Right ventricle myocardium inferior (tissue), 1 donor: ENCODE results near the gene BMPER. TPM values are rescaled to one million over a fixed set of nuclear protein-coding genes. Genes with fewer than 3 reads are reported as not detected.

Source experiments
- ATAC-seq: fragments of 200-7000 bp; cut with Tn5 transposase; one replicate; pipeline ENCODE4 v1.9.1; 2020; ENCODE audit warnings: mild to moderate bottlenecking, moderate library complexity
- DNase-seq: peaks from one replicate; pipeline ENCODE4 v3.0.0; 2021; ENCODE audit errors: missing footprints
- intact Hi-C: fragments of 100-400 bp; cut with DNase I; formaldehyde crosslinking; loops from one replicate; pipeline ENCODE4 v1.11.0; 2022
- total RNA-seq: library from RNA; stranded (reverse); fragmentation: NEBNext Ultra II Directional; extraction: Animal tissue kit (Norgen Biotek cat#: 25700); gene quantifications from one replicate; pipeline ENCODE4 v1.2.1, GENCODE V29; 2021
- donor health status: DM: no; HTN: yes; CAD: no; lungs with severe emphysema.

Gene BMPER
- total RNA-seq, 1 donor from 2014 or later, result 2.5 TPM

- no peak for DNase-seq
- intact Hi-C loops, result no loop called here
- no peak for ATAC-seq
These were observed 12.3 kb downstream of the BMPER start for GRCh38 chr7:33917661-33918060.

GRCh38 chr7:33918438-33919143, 13.3 kb downstream of the BMPER start:
- ATAC-seq (no peak), DNase-seq (no peak)
- intact Hi-C loops, result no loop called here

DNA sequence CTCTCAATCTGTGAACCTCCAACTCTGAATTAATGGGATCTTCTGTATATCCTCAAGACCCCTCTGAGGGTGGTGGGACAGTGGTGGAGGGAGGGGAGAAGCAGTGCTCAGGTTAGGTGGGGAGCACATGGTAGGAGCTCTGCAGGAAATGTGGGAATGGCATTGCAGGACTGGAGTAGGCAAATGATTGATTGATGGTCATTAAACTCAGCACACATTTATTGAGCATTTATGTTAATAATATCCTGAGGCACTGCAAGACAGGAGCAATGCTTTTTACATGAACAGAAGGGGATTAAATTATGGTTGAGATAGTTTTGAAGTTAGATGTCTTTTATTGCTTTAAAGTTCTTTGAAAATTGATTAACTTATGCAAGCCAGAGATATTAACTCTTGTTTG, 14.1 kb downstream of the BMPER start:
- DNase-seq, result no peak
- intact Hi-C loops, result no loop called here
- ATAC-seq, result no peak

- intact Hi-C loops, result no loop called here
- ATAC-seq, result peak; percentile 74
- no peak for DNase-seq
These were observed 16.0 kb downstream of the BMPER start for GRCh38 chr7:33921216-33921938.

- DNase-seq (no peak), ATAC-seq (peak; percentile 89)
- intact Hi-C loops, result no loop called here
These were observed 17.5 kb downstream of the BMPER start for GRCh38 chr7:33922820-33923219.

- ATAC-seq (no peak), DNase-seq (no peak)
- intact Hi-C loops, result no loop called here
These were observed 18.3 kb downstream of the BMPER start for GRCh38 chr7:33923440-33924229.

DNA sequence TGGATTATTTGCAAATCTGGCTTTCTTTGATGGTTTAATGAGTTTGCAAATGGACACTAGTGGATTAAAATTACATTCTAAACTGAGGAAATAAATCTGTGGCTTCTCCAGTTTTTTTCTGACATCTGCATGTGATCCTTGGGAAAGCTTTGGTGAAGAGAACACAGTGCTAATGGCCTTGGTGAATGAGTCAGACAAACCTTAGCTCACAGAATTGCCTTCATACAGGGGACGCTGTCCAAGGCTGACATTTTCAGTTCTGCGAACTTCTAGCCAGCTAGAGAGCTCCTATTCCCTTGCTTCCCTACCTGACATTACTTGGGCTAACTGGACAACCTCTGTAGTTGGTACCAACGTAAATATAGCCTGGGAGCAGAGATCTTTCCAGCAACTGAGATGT, 21.2 kb downstream of the BMPER start:
- no peak for DNase-seq
- ATAC-seq, result no peak
- intact Hi-C loops, result no loop called here

- intact Hi-C loops, result no loop called here
- peak; percentile 65 for ATAC-seq
These were observed 23.6 kb downstream of the BMPER start for GRCh38 chr7:33928986-33929385.

GRCh38 chr7:33932221-33932620, 26.9 kb downstream of the BMPER start:
- intact Hi-C loops, result loop anchor here (5.0 kb wide), 2 partner anchors 690 to 745 kb away; no protein-coding TSS in a partner anchor
- ATAC-seq (no peak), DNase-seq (no peak)

More at GRCh38 chr7:33928986-33929385, 23.6 kb downstream of the BMPER start:
- no peak for DNase-seq

GRCh38 chr7:33932832-33933468, 27.6 kb downstream of the BMPER start:
- ATAC-seq, result peak; percentile 90
- intact Hi-C loops, result loop anchor here (1.0 to 5.0 kb wide), 3 partner anchors 176 to 746 kb away; no protein-coding TSS in a partner anchor
- DNase-seq, result peak; percentile 88

GRCh38 chr7:33933611-33934281, 28.4 kb downstream of the BMPER start:
- DNase-seq, result no peak
- ATAC-seq, result no peak
- intact Hi-C loops, result loop anchor here (1.0 to 5.0 kb wide), 3 partner anchors 176 to 746 kb away; no protein-coding TSS in a partner anchor

- DNase-seq (no peak), ATAC-seq (no peak)
- intact Hi-C loops, result loop anchor here (5.0 kb wide), 2 partner anchors 692 to 747 kb away; no protein-coding TSS in a partner anchor
These were observed 29.1 kb downstream of the BMPER start for GRCh38 chr7:33934391-33934790.

DNA sequence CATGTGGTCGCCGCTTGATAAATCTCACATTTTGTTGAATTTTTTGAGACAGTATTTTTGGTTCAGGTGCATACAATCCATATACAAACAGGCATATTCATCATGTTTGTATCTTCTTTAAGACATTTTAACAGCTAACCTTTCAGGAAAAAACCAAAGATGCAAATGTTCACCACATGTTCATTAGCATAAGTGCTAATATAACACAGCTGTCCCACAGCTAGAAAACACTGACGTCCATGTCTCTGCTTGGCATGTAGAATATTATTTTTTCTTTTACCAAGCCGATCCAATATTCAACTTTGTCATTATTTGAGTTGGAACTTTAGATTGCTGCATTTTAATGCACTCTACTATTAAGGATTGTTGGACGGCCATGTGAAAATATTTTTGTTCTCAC, 31.2 kb downstream of the BMPER start:
- intact Hi-C loops, result no loop called here
- DNase-seq (no peak), ATAC-seq (no peak)

DNA sequence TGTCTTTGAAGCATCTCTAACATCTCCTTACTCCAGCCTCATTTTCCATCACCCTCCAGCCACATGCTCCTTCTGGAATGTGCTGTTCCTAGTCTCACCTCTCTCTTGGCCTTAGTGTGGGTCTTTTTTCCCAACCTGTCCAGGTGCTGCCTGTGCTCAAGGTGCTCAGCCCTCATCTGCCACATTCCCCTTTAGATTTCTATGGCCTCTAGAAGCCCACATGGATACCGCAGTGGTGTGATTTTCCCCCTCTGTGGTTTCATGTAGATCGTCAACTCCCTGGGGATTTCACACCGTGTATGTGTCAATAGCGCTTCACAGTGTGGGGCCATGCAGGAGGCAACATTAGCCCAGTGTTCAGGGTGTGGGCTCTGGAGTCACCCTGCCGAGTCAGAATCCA, 32.5 kb downstream of the BMPER start:
- ATAC-seq, result no peak
- intact Hi-C loops, result no loop called here
- DNase-seq, result no peak

DNA sequence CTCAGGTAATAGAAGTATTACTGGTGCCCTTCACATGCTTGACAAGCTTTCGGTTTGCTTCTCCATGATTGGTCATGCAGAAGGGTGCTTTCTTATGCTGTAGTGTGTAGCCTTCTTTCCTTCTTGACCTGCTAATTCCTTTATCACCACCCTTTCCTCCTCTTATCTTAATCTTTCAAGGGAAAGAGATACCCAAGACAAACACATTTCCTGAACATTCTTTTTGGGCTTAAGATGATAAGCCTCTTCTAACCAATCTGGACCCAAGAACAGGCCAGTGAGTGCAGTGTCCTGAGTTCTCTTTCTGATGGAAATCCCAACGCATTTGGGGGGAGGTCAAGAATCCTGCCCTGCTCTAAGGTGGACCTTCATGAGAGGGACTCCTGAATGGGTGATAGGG, 33.8 kb downstream of the BMPER start:
- intact Hi-C loops, result no loop called here
- ATAC-seq (no peak), DNase-seq (no peak)

DNA sequence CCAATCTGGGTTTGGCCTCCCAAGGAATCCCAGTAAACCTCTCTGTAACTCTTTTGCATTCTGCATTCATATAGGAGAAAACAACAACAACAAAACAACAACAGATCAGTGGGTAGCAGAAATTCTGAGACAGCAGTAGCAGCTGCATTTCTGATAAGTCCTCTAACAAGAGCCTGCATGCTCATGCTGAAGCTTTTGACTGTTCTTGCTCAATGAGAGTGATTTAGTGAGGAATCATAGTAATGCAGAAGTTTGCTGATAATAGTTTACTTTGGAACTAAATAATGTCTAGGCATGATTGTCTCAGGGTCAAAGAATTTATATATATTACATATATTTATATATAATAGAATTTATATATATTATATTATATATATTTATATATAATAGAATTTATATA, 35.2 kb downstream of the BMPER start:
- DNase-seq (no peak), ATAC-seq (no peak)
- intact Hi-C loops, result no loop called here

GRCh38 chr7:33941418-33941817, 36.1 kb downstream of the BMPER start:
- DNase-seq (no peak), ATAC-seq (no peak)
- intact Hi-C loops, result no loop called here

- no peak for DNase-seq
- intact Hi-C loops, result no loop called here
- no peak for ATAC-seq
These were observed 40.9 kb downstream of the BMPER start for GRCh38 chr7:33946094-33946699.
